Caco-2 (cell line): Measurements from ENCODE around the gene SLC17A9. TPM values are rescaled to one million over a fixed set of nuclear protein-coding genes. Genes with fewer than 3 reads are reported as not detected.

Experiments
- BruUV-seq: library from RNA; stranded (reverse); fragments of 400-500 nt; replicated peaks from 2 replicates; lab custom pipeline; 2021; lab: Mats Ljungman, UMichigan
- CTCF ChIA-PET: fragments of 300-600 bp; sonication (Branson Sonifier 250); formaldehyde crosslinking; loops from one replicate; lab custom pipeline; 2022; ENCODE audit warnings: antibody characterized with exemption; lab: Charles Lee
- POLR2A ChIA-PET: fragments of 300-600 bp; sonication (Branson Sonifier 250); formaldehyde crosslinking; loops from one replicate; lab custom pipeline; 2022; ENCODE audit warnings: antibody characterized with exemption; lab: Charles Lee
- DNase-seq, 2 experiments: peaks; one replicate each; pipeline versions ENCODE4 v3.0.0 to v3.0.0-alpha.2; 2020 to 2022
- H3K27me3 ChIP-seq: replicated peaks from 2 replicates; pipeline ENCODE4 v1.6.0; 2011; ENCODE audit warnings: low read length; ENCODE audit not compliant: control insufficient read depth, insufficient read depth
- H3K36me3 ChIP-seq: 2 replicates; pipeline ENCODE4 v1.5.1; 2011; ENCODE audit warnings: low read length; ENCODE audit not compliant: control insufficient read depth, insufficient read depth
- H3K4me1 ChIP-seq: fragments of 250-450 bp; sonication (Bioruptor Pico); 2 replicates; pipeline ENCODE4 v1.5.1; 2020; ENCODE audit warnings: mild to moderate bottlenecking
- H3K4me3 ChIP-seq: 2 replicates; pipeline ENCODE4 v1.5.1; 2011; ENCODE audit warnings: low read depth, mild to moderate bottlenecking, control low read depth, low read length
- H3K9me3 ChIP-seq: fragments of 250-450 bp; sonication (Bioruptor Pico); 2 replicates; pipeline ENCODE4 v1.5.1; 2020; ENCODE audit warnings: mild to moderate bottlenecking, moderate library complexity
- H3K27ac Mint-ChIP-seq: one replicate; pipeline ENCODE4 v1.8.0; 2022; ENCODE audit warnings: mixed read lengths; ENCODE audit not compliant: unreplicated experiment
- H3K27me3 Mint-ChIP-seq: one replicate; pipeline ENCODE4 v1.8.0; 2022; ENCODE audit warnings: mixed read lengths; ENCODE audit not compliant: insufficient read depth, unreplicated experiment
- H3K36me3 Mint-ChIP-seq: one replicate; pipeline ENCODE4 v1.8.0; 2022; ENCODE audit warnings: mild to moderate bottlenecking, mixed read lengths; ENCODE audit not compliant: insufficient read depth, unreplicated experiment
- H3K4me1 Mint-ChIP-seq: one replicate; pipeline ENCODE4 v1.8.0; 2022; ENCODE audit warnings: low read depth, mixed read lengths; ENCODE audit not compliant: unreplicated experiment
- H3K4me3 Mint-ChIP-seq: one replicate; pipeline ENCODE4 v1.8.0; 2022; ENCODE audit warnings: mild to moderate bottlenecking, moderate library complexity, mixed read lengths; ENCODE audit not compliant: unreplicated experiment
- H3K9me3 Mint-ChIP-seq: one replicate; pipeline ENCODE4 v1.8.0; 2022; ENCODE audit warnings: mixed read lengths; ENCODE audit not compliant: unreplicated experiment
- intact Hi-C: fragments of 100-400 bp; cut with micrococcal nuclease; formaldehyde crosslinking; loops from one replicate; pipeline ENCODE4 v1.10.0; 2022; ENCODE audit not compliant: unreplicated experiment
- total RNA-seq: library from RNA; stranded (reverse); gene quantifications from 2 replicates; pipeline ENCODE4 v1.2.3, GENCODE V29; 2022
- TF ChIP-seq, protein P1 (sequence below), 2 experiments: fragments of 200-600 bp in 1 of 2; IDR thresholded peaks; 1 replicate in 1 of 2; 2 replicates in 1 of 2; pipeline versions ENCODE4 v1.5.1 to v1.8.0; 2011 to 2022; ENCODE audit warnings: antibody characterized with exemption in 1 of 2, control low read depth in 1 of 2, inconsistent platforms in 1 of 2, low read depth in 1 of 2, low read length in 1 of 2, mild to moderate bottlenecking in 1 of 2, moderate library complexity in 1 of 2; ENCODE audit not compliant: insufficient read depth in 1 of 2, severe bottlenecking in 1 of 2, unreplicated experiment in 1 of 2

SLC17A9 gene
- total RNA-seq, 1 experiment from 2014 or later = 64.7 TPM

DNA sequence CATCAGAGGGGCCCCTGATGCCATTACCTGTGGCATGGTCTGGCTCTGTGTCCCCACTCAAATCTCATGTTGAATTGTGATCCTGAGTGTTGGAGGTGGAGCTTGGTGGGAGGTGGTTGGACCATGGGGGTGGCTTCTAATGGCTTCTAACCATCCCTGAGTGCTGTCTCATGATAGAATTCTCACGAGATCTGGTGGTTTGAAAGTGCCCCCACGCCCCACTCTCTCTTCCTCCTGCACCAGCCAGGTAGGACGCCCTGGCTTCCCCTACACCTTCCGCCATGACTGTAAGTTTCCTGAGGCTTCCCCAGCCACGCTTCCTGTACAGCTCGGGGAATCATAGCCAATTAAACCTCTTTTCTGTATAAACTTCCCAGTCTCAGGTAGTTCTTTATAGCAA, 39.4 kb downstream of the SLC17A9 start:
- ChIA-PET CTCF (no interaction called here), POLR2A (no interaction called here)
- H3K4me3 Mint-ChIP-seq = no peak overlapping the region
- H3K36me3 Mint-ChIP-seq = no peaks in the 10 kb centered on the region
- TF ChIP-seq, protein P1, sequence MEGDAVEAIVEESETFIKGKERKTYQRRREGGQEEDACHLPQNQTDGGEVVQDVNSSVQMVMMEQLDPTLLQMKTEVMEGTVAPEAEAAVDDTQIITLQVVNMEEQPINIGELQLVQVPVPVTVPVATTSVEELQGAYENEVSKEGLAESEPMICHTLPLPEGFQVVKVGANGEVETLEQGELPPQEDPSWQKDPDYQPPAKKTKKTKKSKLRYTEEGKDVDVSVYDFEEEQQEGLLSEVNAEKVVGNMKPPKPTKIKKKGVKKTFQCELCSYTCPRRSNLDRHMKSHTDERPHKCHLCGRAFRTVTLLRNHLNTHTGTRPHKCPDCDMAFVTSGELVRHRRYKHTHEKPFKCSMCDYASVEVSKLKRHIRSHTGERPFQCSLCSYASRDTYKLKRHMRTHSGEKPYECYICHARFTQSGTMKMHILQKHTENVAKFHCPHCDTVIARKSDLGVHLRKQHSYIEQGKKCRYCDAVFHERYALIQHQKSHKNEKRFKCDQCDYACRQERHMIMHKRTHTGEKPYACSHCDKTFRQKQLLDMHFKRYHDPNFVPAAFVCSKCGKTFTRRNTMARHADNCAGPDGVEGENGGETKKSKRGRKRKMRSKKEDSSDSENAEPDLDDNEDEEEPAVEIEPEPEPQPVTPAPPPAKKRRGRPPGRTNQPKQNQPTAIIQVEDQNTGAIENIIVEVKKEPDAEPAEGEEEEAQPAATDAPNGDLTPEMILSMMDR (IDR thresholded peaks at IDR 0.05; ENCODE audit: insufficient read depth in 1 of 2, low read depth in 1 of 2, low read length in 1 of 2, severe bottlenecking in 1 of 2, unreplicated experiment in 1 of 2) = no peak
- H3K27me3 Mint-ChIP-seq = no peaks in the 10 kb centered on the region
- H3K4me1 ChIP-seq = peaks cover 6% of the 10 kb centered on the region; the same call in 1 of the 2 replicates
- H3K4me3 ChIP-seq = no peak overlapping the region
- H3K27ac Mint-ChIP-seq = no peak overlapping the region
- H3K9me3 Mint-ChIP-seq = no peaks in the 10 kb centered on the region
- no peaks in the 10 kb centered on the region for H3K4me1 Mint-ChIP-seq
- intact Hi-C loops = no loop called here
- no peaks in the 10 kb centered on the region for H3K36me3 ChIP-seq
- no peak for DNase-seq
- peaks cover 2% of the 10 kb centered on the region; the same call in 1 of the 2 replicates for H3K27me3 ChIP-seq
- BruUV-seq = no TSS peak
- H3K9me3 ChIP-seq = 0 out of 2 replicates have a peak, but pooled peaks cover 5% of the 10 kb centered on the region

DNA sequence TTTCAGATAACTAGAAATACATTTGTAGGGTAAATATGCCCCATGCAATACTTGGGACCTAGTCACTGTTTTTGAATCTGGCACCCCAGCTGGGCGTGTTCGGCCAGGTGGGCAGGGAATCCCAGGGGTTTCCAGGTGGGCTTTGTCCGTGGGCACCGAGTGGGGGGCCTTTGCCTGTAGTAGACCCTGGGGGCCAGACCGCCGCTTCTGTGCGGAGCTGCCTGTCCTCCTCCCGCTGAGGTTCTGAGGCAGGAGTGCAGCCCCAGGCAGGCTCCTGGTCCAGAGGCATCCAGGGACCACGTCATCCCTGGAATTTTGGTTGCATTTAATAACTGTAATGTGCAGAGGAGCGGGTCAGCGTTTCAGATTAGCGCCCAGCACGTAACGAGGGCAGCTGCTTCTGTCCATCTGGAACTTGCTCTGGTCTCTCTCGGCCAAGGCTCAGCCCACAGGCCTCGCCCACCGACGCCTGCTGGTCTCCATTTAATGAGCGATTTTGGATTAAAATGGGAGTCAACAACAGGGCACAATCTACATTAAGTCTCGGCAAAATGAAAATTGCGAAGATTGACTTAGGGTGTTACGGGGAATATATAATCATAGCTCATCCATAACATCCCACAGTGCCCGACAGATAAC, 41.5 kb downstream of the SLC17A9 start:
- no peaks in the 10 kb centered on the region for H3K27me3 Mint-ChIP-seq
- Histone ChIP-seq H3K36me3 (no peaks in the 10 kb centered on the region), H3K4me1 (peaks cover 4% of the 10 kb centered on the region; the same call in 1 of the 2 replicates), H3K27me3 (no peaks in the 10 kb centered on the region), H3K4me3 (no peak overlapping the region), H3K9me3 (no peaks in the 10 kb centered on the region)
- no peaks in the 10 kb centered on the region for H3K9me3 Mint-ChIP-seq
- intact Hi-C loops = no loop called here
- no peak for DNase-seq
- H3K4me3 Mint-ChIP-seq = no peak overlapping the region
- H3K4me1 Mint-ChIP-seq = no peaks in the 10 kb centered on the region
- TF ChIP-seq, protein P1 (IDR thresholded peaks at IDR 0.05; ENCODE audit: insufficient read depth in 1 of 2, low read depth in 1 of 2, low read length in 1 of 2, severe bottlenecking in 1 of 2, unreplicated experiment in 1 of 2) = no peak
- ChIA-PET POLR2A (no interaction called here), CTCF (interaction anchor here (0.7 to 1.1 kb wide), 2 partner anchors 10 to 22 kb away, joined by 3 to 7 read pairs; no protein-coding TSS in a partner anchor)
- BruUV-seq = no TSS peak
- H3K27ac Mint-ChIP-seq = no peak overlapping the region
- H3K36me3 Mint-ChIP-seq = no peaks in the 10 kb centered on the region

DNA sequence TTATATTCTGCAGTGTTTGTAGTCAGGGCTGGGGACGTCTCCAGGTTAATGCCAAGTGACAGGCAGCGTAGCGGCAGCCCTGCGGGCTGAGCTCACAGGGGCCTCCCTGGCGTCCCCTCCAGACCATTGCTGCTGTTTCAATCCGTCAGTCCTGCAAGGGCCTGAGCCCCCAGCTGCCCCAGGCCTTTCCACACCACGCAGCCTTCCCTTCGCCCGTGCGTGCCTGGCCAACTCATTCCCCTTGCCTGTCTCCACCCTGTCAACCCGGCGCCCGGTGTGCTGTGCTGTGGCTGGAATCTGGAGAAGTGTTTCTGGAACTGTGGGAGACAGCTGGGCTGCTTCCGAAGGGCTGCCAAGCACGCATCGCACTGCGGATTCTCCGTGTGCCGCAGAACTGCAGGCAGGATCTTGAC, 42.4 kb downstream of the SLC17A9 start:
- peaks cover under 1% of the 10 kb centered on the region for H3K27me3 Mint-ChIP-seq
- intact Hi-C loops = no loop called here

More for the DNA sequence above, 42.4 kb downstream of the SLC17A9 start:
- Histone ChIP-seq H3K4me3 (no peak overlapping the region), H3K4me1 (no peaks in the 10 kb centered on the region), H3K27me3 (no peaks in the 10 kb centered on the region), H3K36me3 (no peaks in the 10 kb centered on the region), H3K9me3 (no peaks in the 10 kb centered on the region)
- H3K4me3 Mint-ChIP-seq = no peak overlapping the region
- TF ChIP-seq, protein P1 (IDR thresholded peaks at IDR 0.05; ENCODE audit: insufficient read depth in 1 of 2, low read depth in 1 of 2, low read length in 1 of 2, severe bottlenecking in 1 of 2, unreplicated experiment in 1 of 2) = no peak
- DNase-seq = no peak
- H3K4me1 Mint-ChIP-seq = no peaks in the 10 kb centered on the region
- H3K36me3 Mint-ChIP-seq = no peaks in the 10 kb centered on the region
- CTCF ChIA-PET = interaction anchor here (0.7 to 1.1 kb wide), 4 partner anchors 9 to 22 kb away, joined by 3 to 7 read pairs (median 4); no protein-coding TSS in a partner anchor
- POLR2A ChIA-PET = no interaction called here
- H3K9me3 Mint-ChIP-seq = no peaks in the 10 kb centered on the region
- BruUV-seq = no TSS peak
- H3K27ac Mint-ChIP-seq = no peak overlapping the region
